Retina (tissue), 1 donor: Measurements from ENCODE around the gene BLTP2.

Source experiments
- DNase-seq: peaks from one replicate; pipeline ENCODE4 v3.0.0-alpha.2; 2016

BLTP2 gene

GRCh38 chr17:28598389-28598788 lies 46.6 kb downstream of the BLTP2 start:
- no peak for DNase-seq

- no peak for DNase-seq
These were observed 47.2 kb downstream of the BLTP2 start for GRCh38 chr17:28597606-28598383.
